GM12878 (cell line): ENCODE data around the gene SGCD. TPM values are rescaled to one million over a fixed set of nuclear protein-coding genes. Genes with fewer than 3 reads are reported as not detected.

Experiments used
- ATAC-seq: fragments of 200-7000 bp; cut with Tn5 transposase; 3 replicates; pipeline ENCODE4 v1.9.1; 2020; ENCODE audit warnings: mild to moderate bottlenecking, moderate library complexity
- BruUV-seq: library from RNA; stranded (reverse); fragments of 400-500 nt; replicated peaks from 2 replicates; lab custom pipeline; 2021; lab: Mats Ljungman, UMichigan
- CTCF ChIA-PET: fragments of 300-600 bp; sonication (Branson Sonifier 250); formaldehyde crosslinking; extraction: SDS; loops from one replicate; lab custom pipeline; 2021; ENCODE audit warnings: inconsistent platforms; lab: Yijun Ruan, JAX
- POLR2A ChIA-PET: fragments of 350-600 bp; formaldehyde crosslinking; extraction: SDS; loops from one replicate; lab custom pipeline; 2021; ENCODE audit warnings: inconsistent platforms; lab: Charles Lee
- RAD21 ChIA-PET: fragments of 300-600 bp; sonication (Branson Sonifier 250); formaldehyde crosslinking; loops from one replicate; lab custom pipeline; 2023; ENCODE audit warnings: antibody characterized with exemption; ENCODE audit not compliant: unreplicated experiment; lab: Charles Lee
- SMC1A ChIA-PET: fragments of 300-600 bp; sonication (Branson Sonifier 250); formaldehyde crosslinking; loops from one replicate; lab custom pipeline; 2023; ENCODE audit not compliant: unreplicated experiment, uncharacterized antibody; lab: Charles Lee
- DNase-seq: peaks from one replicate; pipeline ENCODE4 v3.0.0-alpha.2; 2011; ENCODE audit warnings: low read depth, low spot score
- FAIRE-seq: peaks from 3 replicates; lab custom pipeline; 2011; peaks lifted over from hg19 to GRCh38; lab: Jason Lieb, UNC
- H2AFZ ChIP-seq: 2 replicates; pipeline ENCODE4 v1.6.0; 2011; ENCODE audit warnings: low read depth, low read length, control low read depth; ENCODE audit not compliant: control insufficient read depth
- H3K27ac ChIP-seq: 2 replicates; pipeline ENCODE4 v1.5.1; 2011; ENCODE audit warnings: control low read depth; ENCODE audit not compliant: control insufficient read depth, insufficient read depth
- H3K27me3 ChIP-seq, 2 experiments: replicated peaks in 1 of 2; 2 replicates each; pipeline versions ENCODE4 v1.6.0 to v1.6.1; 2011; ENCODE audit warnings: low read length in 1 of 2; ENCODE audit not compliant: control insufficient read depth in 2 of 2, insufficient read depth in 2 of 2
- H3K36me3 ChIP-seq, 2 experiments: 2 replicates each; pipeline ENCODE4 v1.5.1; 2011; ENCODE audit warnings: low read length in 1 of 2; ENCODE audit not compliant: control insufficient read depth in 2 of 2, insufficient read depth in 2 of 2
- H3K4me1 ChIP-seq: 2 replicates; pipeline ENCODE4 v1.6.1; 2011; ENCODE audit warnings: mild to moderate bottlenecking, low read length, moderate library complexity, mixed read lengths; ENCODE audit not compliant: control insufficient read depth, insufficient read depth
- H3K4me2 ChIP-seq: 2 replicates; pipeline ENCODE4 v1.6.0; 2011; ENCODE audit warnings: control low read depth; ENCODE audit not compliant: control insufficient read depth, insufficient read depth
- H3K4me3 ChIP-seq: fragments of 200-600 bp; sonication (generic); 2 replicates; pipeline ENCODE4 v1.5.1; 2016
- H3K79me2 ChIP-seq: 2 replicates; pipeline ENCODE4 v1.6.0; 2011; ENCODE audit warnings: low read length; ENCODE audit not compliant: control insufficient read depth, insufficient read depth
- H3K9ac ChIP-seq: 2 replicates; pipeline ENCODE4 v1.8.0; 2011; ENCODE audit warnings: low read length, control low read depth, mixed read lengths; ENCODE audit not compliant: control insufficient read depth, insufficient read depth
- H3K9me3 ChIP-seq: replicated peaks from 3 replicates; pipeline ENCODE4 v1.5.1; 2011; ENCODE audit warnings: mild to moderate bottlenecking, low read length; ENCODE audit not compliant: control insufficient read depth, insufficient read depth
- H4K20me1 ChIP-seq: 2 replicates; pipeline ENCODE4 v1.6.0; 2011; ENCODE audit not compliant: control insufficient read depth, insufficient read depth
- GATAD2B ChIP-seq: fragments of 450-650 bp; conservative IDR thresholded peaks from 2 replicates; pipeline ENCODE4 v1.6.1; 2017; ENCODE audit warnings: low read depth, mild to moderate bottlenecking, moderate library complexity
- HCFC1 ChIP-seq: fragments of 150-350 bp; IDR thresholded peaks from 2 replicates; pipeline ENCODE4 v1.6.1; 2014; ENCODE audit warnings: low read length
- LARP7 ChIP-seq: fragments of 450-650 bp; IDR thresholded peaks from 2 replicates; pipeline ENCODE4 v1.6.1; 2017; ENCODE audit warnings: mild to moderate bottlenecking
- MTA3 ChIP-seq: IDR thresholded peaks from 2 replicates; pipeline ENCODE4 v1.6.1; 2012; ENCODE audit warnings: low read length, inconsistent platforms, borderline replicate concordance
- NFYA ChIP-seq: IDR thresholded peaks from 2 replicates; pipeline ENCODE4 v1.6.1; 2011; ENCODE audit warnings: low read depth, mild to moderate bottlenecking, low read length, improper control_type of control experiment, borderline replicate concordance
- NR2C2 ChIP-seq: IDR thresholded peaks from 2 replicates; pipeline ENCODE4 v1.6.1; 2011; ENCODE audit warnings: borderline replicate concordance, low read depth; ENCODE audit not compliant: control insufficient read depth, insufficient read length
- RAD21 ChIP-seq: IDR thresholded peaks from 2 replicates; pipeline ENCODE4 v1.6.1; 2011; ENCODE audit warnings: mild to moderate bottlenecking, low read depth, low read length, moderate library complexity; ENCODE audit not compliant: insufficient read depth
- SRF ChIP-seq, 2 experiments: IDR thresholded peaks; 2 replicates each; pipeline ENCODE4 v1.6.1; 2011; ENCODE audit warnings: low read depth in 2 of 2, low read length in 2 of 2, mild to moderate bottlenecking in 1 of 2, moderate library complexity in 1 of 2
- STAT3 ChIP-seq: IDR thresholded peaks from 2 replicates; pipeline ENCODE4 v1.6.1; 2011; ENCODE audit warnings: low read depth, low read length, improper control_type of control experiment
- WRNIP1 ChIP-seq: IDR thresholded peaks from 2 replicates; pipeline ENCODE4 v1.6.1; 2011; ENCODE audit warnings: low read depth, low read length, improper control_type of control experiment, borderline replicate concordance
- WGBS: methylation state at CpG from one replicate; pipeline ENCODE4 v1.1.6; 2016; ENCODE audit warnings: low lambda C conversion rate; ENCODE audit not compliant: insufficient replicate concordance, insufficient coverage; ENCODE audit errors: missing lambda C conversion rate; 5-methylcytosine and 5-hydroxymethylcytosine counted together
- in situ Hi-C: fragments of 300-500 bp; cut with MboI; formaldehyde crosslinking; loops from 9 replicates; pipeline ENCODE4 v1.14.3; 2018; ENCODE audit warnings: mixed read lengths
- intact Hi-C: fragments of 100-400 bp; cut with micrococcal nuclease; formaldehyde crosslinking; loops from one replicate; pipeline ENCODE4 v1.14.2; 2022; ENCODE audit not compliant: unreplicated experiment
- polyA plus RNA-seq, 11 experiments: library from polyadenylated mRNA; depleted of rRNA in 4 of 11; unstranded in 6 of 11; stranded (reverse) in 5 of 11; fragments of >200 nt; fragmentation: Nextera tagmentation in 4 of 11; fragmentation: Illumina TruSeq in 1 of 11; extraction: Ambion mirVana in 4 of 11; extraction: Trizol in 1 of 11; gene quantifications; 1 replicate in 1 of 11; 2 replicates in 10 of 11; pipeline versions ENCODE4 v1.2.1 to v1.2.3, GENCODE V29; 2011 to 2016; ENCODE audit warnings: inconsistent platforms in 2 of 11, missing spikeins in 2 of 11, low read depth in 1 of 11
- total RNA-seq, 4 experiments: library from RNA; depleted of rRNA in 3 of 4; stranded (reverse); fragments of >200 nt in 3 of 4; fragmentation: Illumina TruSeq in 1 of 4; extraction: Trizol in 1 of 4; gene quantifications; 2 replicates each; pipeline versions ENCODE4 v1.2.1 to v1.2.3, GENCODE V29; 2013 to 2021
- TF ChIP-seq, protein P1 (sequence below): fragments of 450-650 bp; IDR thresholded peaks from 2 replicates; pipeline ENCODE4 v1.6.1; 2017; ENCODE audit warnings: mild to moderate bottlenecking, moderate library complexity
- TF ChIP-seq, protein P2 (sequence below): fragments of 450-650 bp; IDR thresholded peaks from 2 replicates; pipeline ENCODE4 v1.6.1; 2014; ENCODE audit warnings: mild to moderate bottlenecking
- TF ChIP-seq, protein P3 (sequence below): fragments of 450-650 bp; IDR thresholded peaks from 2 replicates; pipeline ENCODE4 v1.6.1; 2016; ENCODE audit warnings: mild to moderate bottlenecking
- TF ChIP-seq, protein P4 (sequence below): IDR thresholded peaks from 2 replicates; pipeline ENCODE4 v1.6.1; 2011; ENCODE audit warnings: borderline replicate concordance, low read depth, mild to moderate bottlenecking, moderate library complexity, mixed read lengths, low read length; ENCODE audit not compliant: insufficient read depth; ENCODE audit errors: extremely low read length
- TF ChIP-seq, protein P5 (sequence below): fragments of 450-650 bp; IDR thresholded peaks from 2 replicates; pipeline ENCODE4 v1.6.1; 2017; ENCODE audit warnings: low read depth, mild to moderate bottlenecking, moderate library complexity

The SGCD gene
- total and polyA plus RNA-seq, 10 of the 15 experiments (the other 5 are each of a cell fraction or from before 2014, with no cell fraction given) = 0.06 TPM; not detected in 9

DNA sequence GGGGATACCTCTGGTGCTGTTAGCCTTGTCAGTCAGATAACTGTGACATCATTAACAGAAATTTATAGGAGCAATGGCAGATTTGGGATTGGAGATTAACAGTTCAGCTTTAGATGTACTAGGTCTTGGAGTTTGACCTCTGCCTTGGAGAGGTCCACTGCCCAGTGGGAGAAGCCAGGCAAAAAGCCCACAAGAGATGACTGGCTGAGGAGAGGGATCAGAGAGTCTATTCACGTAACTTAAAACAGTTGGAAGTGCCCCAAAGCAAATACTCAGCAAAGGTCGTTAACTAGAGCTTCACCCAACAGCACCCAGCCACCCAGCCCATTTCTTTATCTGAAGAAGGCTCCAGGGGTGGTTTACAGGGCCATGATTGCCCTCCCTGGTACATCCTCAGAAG is 290.5 kb downstream of the SGCD start:
- DNase-seq (no peak), FAIRE-seq (no peak), ATAC-seq (no peak)
- H3K27me3 ChIP-seq = no peaks in the 10 kb centered on the region
- ChIA-PET CTCF (no interaction called here), POLR2A (no interaction called here), SMC1A (no interaction called here), RAD21 (no interaction called here)
- no peaks in the 10 kb centered on the region; the same call in 2 of the 3 replicates for H3K9me3 ChIP-seq
- no peaks in the 10 kb centered on the region for H3K4me1 ChIP-seq
- H3K27ac ChIP-seq = no peak overlapping the region
- H3K4me2 ChIP-seq = no peak overlapping the region
- H3K36me3 ChIP-seq = no peaks in the 10 kb centered on the region
- 0% methylated on average over 2 of the region's 2 CpGs for WGBS
- no peaks in the 10 kb centered on the region for H4K20me1 ChIP-seq
- in situ Hi-C loops = no loop called here
- no peak overlapping the region for H3K4me3 ChIP-seq
- no peak overlapping the region for H2AFZ ChIP-seq
- H3K79me2 ChIP-seq = no peaks in the 10 kb centered on the region
- BruUV-seq = no TSS peak
- no peak overlapping the region for H3K9ac ChIP-seq
- intact Hi-C loops = no loop called here
- TF ChIP-seq RAD21 (no peak), STAT3 (no peak), HCFC1 (no peak), WRNIP1 (no peak), NFYA (no peak), MTA3 (no peak), LARP7 (no peak), NR2C2 (no peak), SRF (IDR thresholded peaks at IDR 0.05; ENCODE audit: low read depth in 2 of 2, low read length in 2 of 2) (no peak), GATAD2B (no peak)
- TF ChIP-seq, protein P1, sequence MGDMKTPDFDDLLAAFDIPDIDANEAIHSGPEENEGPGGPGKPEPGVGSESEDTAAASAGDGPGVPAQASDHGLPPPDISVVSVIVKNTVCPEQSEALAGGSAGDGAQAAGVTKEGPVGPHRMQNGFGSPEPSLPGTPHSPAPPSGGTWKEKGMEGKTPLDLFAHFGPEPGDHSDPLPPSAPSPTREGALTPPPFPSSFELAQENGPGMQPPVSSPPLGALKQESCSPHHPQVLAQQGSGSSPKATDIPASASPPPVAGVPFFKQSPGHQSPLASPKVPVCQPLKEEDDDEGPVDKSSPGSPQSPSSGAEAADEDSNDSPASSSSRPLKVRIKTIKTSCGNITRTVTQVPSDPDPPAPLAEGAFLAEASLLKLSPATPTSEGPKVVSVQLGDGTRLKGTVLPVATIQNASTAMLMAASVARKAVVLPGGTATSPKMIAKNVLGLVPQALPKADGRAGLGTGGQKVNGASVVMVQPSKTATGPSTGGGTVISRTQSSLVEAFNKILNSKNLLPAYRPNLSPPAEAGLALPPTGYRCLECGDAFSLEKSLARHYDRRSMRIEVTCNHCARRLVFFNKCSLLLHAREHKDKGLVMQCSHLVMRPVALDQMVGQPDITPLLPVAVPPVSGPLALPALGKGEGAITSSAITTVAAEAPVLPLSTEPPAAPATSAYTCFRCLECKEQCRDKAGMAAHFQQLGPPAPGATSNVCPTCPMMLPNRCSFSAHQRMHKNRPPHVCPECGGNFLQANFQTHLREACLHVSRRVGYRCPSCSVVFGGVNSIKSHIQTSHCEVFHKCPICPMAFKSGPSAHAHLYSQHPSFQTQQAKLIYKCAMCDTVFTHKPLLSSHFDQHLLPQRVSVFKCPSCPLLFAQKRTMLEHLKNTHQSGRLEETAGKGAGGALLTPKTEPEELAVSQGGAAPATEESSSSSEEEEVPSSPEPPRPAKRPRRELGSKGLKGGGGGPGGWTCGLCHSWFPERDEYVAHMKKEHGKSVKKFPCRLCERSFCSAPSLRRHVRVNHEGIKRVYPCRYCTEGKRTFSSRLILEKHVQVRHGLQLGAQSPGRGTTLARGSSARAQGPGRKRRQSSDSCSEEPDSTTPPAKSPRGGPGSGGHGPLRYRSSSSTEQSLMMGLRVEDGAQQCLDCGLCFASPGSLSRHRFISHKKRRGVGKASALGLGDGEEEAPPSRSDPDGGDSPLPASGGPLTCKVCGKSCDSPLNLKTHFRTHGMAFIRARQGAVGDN = no peak
- TF ChIP-seq, protein P2, sequence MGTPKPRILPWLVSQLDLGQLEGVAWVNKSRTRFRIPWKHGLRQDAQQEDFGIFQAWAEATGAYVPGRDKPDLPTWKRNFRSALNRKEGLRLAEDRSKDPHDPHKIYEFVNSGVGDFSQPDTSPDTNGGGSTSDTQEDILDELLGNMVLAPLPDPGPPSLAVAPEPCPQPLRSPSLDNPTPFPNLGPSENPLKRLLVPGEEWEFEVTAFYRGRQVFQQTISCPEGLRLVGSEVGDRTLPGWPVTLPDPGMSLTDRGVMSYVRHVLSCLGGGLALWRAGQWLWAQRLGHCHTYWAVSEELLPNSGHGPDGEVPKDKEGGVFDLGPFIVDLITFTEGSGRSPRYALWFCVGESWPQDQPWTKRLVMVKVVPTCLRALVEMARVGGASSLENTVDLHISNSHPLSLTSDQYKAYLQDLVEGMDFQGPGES = no peak
- TF ChIP-seq, protein P3, sequence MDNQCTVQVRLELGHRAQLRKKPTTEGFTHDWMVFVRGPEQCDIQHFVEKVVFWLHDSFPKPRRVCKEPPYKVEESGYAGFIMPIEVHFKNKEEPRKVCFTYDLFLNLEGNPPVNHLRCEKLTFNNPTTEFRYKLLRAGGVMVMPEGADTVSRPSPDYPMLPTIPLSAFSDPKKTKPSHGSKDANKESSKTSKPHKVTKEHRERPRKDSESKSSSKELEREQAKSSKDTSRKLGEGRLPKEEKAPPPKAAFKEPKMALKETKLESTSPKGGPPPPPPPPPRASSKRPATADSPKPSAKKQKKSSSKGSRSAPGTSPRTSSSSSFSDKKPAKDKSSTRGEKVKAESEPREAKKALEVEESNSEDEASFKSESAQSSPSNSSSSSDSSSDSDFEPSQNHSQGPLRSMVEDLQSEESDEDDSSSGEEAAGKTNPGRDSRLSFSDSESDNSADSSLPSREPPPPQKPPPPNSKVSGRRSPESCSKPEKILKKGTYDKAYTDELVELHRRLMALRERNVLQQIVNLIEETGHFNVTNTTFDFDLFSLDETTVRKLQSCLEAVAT = no peak
- TF ChIP-seq, protein P4, sequence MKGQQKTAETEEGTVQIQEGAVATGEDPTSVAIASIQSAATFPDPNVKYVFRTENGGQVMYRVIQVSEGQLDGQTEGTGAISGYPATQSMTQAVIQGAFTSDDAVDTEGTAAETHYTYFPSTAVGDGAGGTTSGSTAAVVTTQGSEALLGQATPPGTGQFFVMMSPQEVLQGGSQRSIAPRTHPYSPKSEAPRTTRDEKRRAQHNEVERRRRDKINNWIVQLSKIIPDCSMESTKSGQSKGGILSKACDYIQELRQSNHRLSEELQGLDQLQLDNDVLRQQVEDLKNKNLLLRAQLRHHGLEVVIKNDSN = no peak
- TF ChIP-seq, protein P5, sequence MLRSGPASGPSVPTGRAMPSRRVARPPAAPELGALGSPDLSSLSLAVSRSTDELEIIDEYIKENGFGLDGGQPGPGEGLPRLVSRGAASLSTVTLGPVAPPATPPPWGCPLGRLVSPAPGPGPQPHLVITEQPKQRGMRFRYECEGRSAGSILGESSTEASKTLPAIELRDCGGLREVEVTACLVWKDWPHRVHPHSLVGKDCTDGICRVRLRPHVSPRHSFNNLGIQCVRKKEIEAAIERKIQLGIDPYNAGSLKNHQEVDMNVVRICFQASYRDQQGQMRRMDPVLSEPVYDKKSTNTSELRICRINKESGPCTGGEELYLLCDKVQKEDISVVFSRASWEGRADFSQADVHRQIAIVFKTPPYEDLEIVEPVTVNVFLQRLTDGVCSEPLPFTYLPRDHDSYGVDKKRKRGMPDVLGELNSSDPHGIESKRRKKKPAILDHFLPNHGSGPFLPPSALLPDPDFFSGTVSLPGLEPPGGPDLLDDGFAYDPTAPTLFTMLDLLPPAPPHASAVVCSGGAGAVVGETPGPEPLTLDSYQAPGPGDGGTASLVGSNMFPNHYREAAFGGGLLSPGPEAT = no peak
